Lower leg skin (tissue), 3 donors: ENCODE results near the gene HDAC4.

Source experiments
- POLR2A ChIP-seq, 2 donors: fragments of 450-650 bp; IDR thresholded peaks; one replicate each; pipeline ENCODE4 v1.6.1; 2016 to 2017; ENCODE audit warnings: antibody characterized with exemption in 2 of 2, mild to moderate bottlenecking in 1 of 2, moderate library complexity in 1 of 2
- TF ChIP-seq, protein P1 (sequence below), 3 donors: fragments of 450-650 bp; IDR thresholded peaks; one replicate each; pipeline ENCODE4 v1.5.1; 2016; ENCODE audit warnings: antibody characterized with exemption in 3 of 3, mild to moderate bottlenecking in 3 of 3, moderate library complexity in 2 of 3

GRCh38 chr2:239206042-239206441 lies 194.8 kb downstream of the HDAC4 start:
- TF ChIP-seq, protein P1, sequence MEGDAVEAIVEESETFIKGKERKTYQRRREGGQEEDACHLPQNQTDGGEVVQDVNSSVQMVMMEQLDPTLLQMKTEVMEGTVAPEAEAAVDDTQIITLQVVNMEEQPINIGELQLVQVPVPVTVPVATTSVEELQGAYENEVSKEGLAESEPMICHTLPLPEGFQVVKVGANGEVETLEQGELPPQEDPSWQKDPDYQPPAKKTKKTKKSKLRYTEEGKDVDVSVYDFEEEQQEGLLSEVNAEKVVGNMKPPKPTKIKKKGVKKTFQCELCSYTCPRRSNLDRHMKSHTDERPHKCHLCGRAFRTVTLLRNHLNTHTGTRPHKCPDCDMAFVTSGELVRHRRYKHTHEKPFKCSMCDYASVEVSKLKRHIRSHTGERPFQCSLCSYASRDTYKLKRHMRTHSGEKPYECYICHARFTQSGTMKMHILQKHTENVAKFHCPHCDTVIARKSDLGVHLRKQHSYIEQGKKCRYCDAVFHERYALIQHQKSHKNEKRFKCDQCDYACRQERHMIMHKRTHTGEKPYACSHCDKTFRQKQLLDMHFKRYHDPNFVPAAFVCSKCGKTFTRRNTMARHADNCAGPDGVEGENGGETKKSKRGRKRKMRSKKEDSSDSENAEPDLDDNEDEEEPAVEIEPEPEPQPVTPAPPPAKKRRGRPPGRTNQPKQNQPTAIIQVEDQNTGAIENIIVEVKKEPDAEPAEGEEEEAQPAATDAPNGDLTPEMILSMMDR (IDR thresholded peaks at IDR 0.05): no peak
- no peak for TF ChIP-seq POLR2A (IDR thresholded peaks at IDR 0.05)
